Prostate gland (tissue), 2 donors: ENCODE data around the gene ASMT. TPM values are rescaled to one million over a fixed set of nuclear protein-coding genes. Genes with fewer than 3 reads are reported as not detected.
"Not testable (repeated sequence)": the region's sequence is repeated elsewhere in the genome, so short reads cannot be mapped to it uniquely, and the experiment has no call there.

Experiments used
- DNase-seq: peaks from one replicate; pipeline ENCODE4 v3.0.0-alpha.2; 2019; ENCODE audit warnings: low spot score
- H3K27ac ChIP-seq, 2 donors: fragments of 200-600 bp; sonication (generic); 2 replicates each; pipeline ENCODE4 v1.5.1; 2017 to 2019
- H3K27me3 ChIP-seq: fragments of 200-600 bp; sonication (generic); replicated peaks from 2 replicates; pipeline ENCODE4 v1.5.1; 2019; ENCODE audit not compliant: insufficient read depth
- H3K36me3 ChIP-seq, 2 donors: fragments of 200-600 bp; sonication (generic); 1 replicate in 1 of 2; 2 replicates in 1 of 2; pipeline versions ENCODE4 v1.5.1 to v1.8.1; 2017 to 2019
- H3K4me1 ChIP-seq: fragments of 200-600 bp; sonication (generic); replicated peaks from 2 replicates; pipeline ENCODE4 v1.5.1; 2019
- H3K4me3 ChIP-seq, 2 donors: fragments of 200-600 bp; sonication (generic); 2 replicates each; pipeline ENCODE4 v1.5.1; 2017 to 2019
- H3K9me3 ChIP-seq: fragments of 200-600 bp; sonication (generic); 2 replicates; pipeline ENCODE4 v1.5.1; 2017
- CTCF ChIP-seq, 4 experiments: fragments of 200-600 bp in 2 of 4; fragments of 450-650 bp in 2 of 4; sonication (generic) in 2 of 4; IDR thresholded peaks; 1 replicate in 3 of 4; 2 replicates in 1 of 4; pipeline ENCODE4 v1.5.1; 2016 to 2019; ENCODE audit warnings: antibody characterized with exemption in 4 of 4, mild to moderate bottlenecking in 2 of 4, moderate library complexity in 2 of 4
- POLR2A ChIP-seq: fragments of 450-650 bp; IDR thresholded peaks from one replicate; pipeline ENCODE4 v1.6.1; 2016; ENCODE audit warnings: antibody characterized with exemption, mild to moderate bottlenecking
- POLR2AphosphoS5 ChIP-seq: sonication (generic); formaldehyde crosslinking; IDR thresholded peaks from one replicate; pipeline ENCODE4 v1.6.1; 2017; ENCODE audit warnings: antibody characterized with exemption
- WGBS: methylation state at CpG from one replicate; pipeline ENCODE4 v1.1.5; 2018; 5-methylcytosine and 5-hydroxymethylcytosine counted together
- intact Hi-C: fragments of 100-400 bp; cut with DNase I; formaldehyde crosslinking; loops from one replicate; pipeline ENCODE4 v1.14.2; 2022
- total RNA-seq, 2 donors: library from RNA; depleted of rRNA; stranded (reverse); fragments of >200 nt; gene quantifications; one replicate each; pipeline ENCODE4 v1.1.0, GENCODE V29; 2016

The ASMT gene
- total RNA-seq, 2 donors from 2014 or later, result 1.0 TPM; not detected in 1

GRCh38 chrX:1618689-1619088 lies 3.8 kb downstream of the ASMT start:
- intact Hi-C loops, result no loop called here
- WGBS, result 69% methylated on average over 4 of the region's 4 CpGs
- no peak for DNase-seq

GRCh38 chrX:1623691-1624090 lies 8.8 kb downstream of the ASMT start:
- 88% methylated on average over 21 of the region's 21 CpGs for WGBS
- Histone ChIP-seq H3K36me3 (no peaks in the 10 kb centered on the region), H3K27ac (no peak overlapping the region), H3K9me3 (no peaks in the 10 kb centered on the region), H3K4me1 (no peaks in the 10 kb centered on the region), H3K4me3 (no peak overlapping the region), H3K27me3 (no peaks in the 10 kb centered on the region)
- no peak for DNase-seq
- intact Hi-C loops, result no loop called here
- TF ChIP-seq POLR2AphosphoS5 (no peak), POLR2A (no peak), CTCF (IDR thresholded peaks at IDR 0.05) (no peak)

More at GRCh38 chrX:1618689-1619088, 3.8 kb downstream of the ASMT start:
- no peak overlapping the region for H3K4me3 ChIP-seq
- H3K9me3 ChIP-seq, result no peaks in the 10 kb centered on the region
- H3K4me1 ChIP-seq, result no peaks in the 10 kb centered on the region
- no peak overlapping the region for H3K27ac ChIP-seq
- H3K36me3 ChIP-seq, result no peaks in the 10 kb centered on the region
- no peaks in the 10 kb centered on the region for H3K27me3 ChIP-seq
- TF ChIP-seq POLR2A, result no peak
- no peak for TF ChIP-seq POLR2AphosphoS5
- no peak for TF ChIP-seq CTCF (IDR thresholded peaks at IDR 0.05)

GRCh38 chrX:1624158-1624860 lies 9.4 kb downstream of the ASMT start:
- 81% methylated on average over 14 of the region's 14 CpGs for WGBS
- DNase-seq, H3K27ac ChIP-seq, intact Hi-C loops, H3K4me3 ChIP-seq, H3K4me1 ChIP-seq, H3K27me3 ChIP-seq, H3K36me3 ChIP-seq, H3K9me3 ChIP-seq: not testable (repeated sequence)

GRCh38 chrX:1624861-1625215 lies 10.0 kb downstream of the ASMT start:
- DNase-seq, H3K9me3 ChIP-seq, H3K4me1 ChIP-seq, H3K27me3 ChIP-seq, H3K27ac ChIP-seq, intact Hi-C loops, H3K4me3 ChIP-seq, H3K36me3 ChIP-seq: not testable (repeated sequence)
- WGBS, result 94% methylated on average over 7 of the region's 7 CpGs

- H3K27me3 ChIP-seq, result no peaks in the 10 kb centered on the region
- no peaks in the 10 kb centered on the region for H3K4me1 ChIP-seq
- TF ChIP-seq POLR2A (no peak), POLR2AphosphoS5 (no peak), CTCF (IDR thresholded peaks at IDR 0.05) (no peak)
- no peak overlapping the region for H3K27ac ChIP-seq
- WGBS, result 73% methylated on average over 7 of the region's 7 CpGs
- H3K9me3 ChIP-seq, result no peaks in the 10 kb centered on the region
- intact Hi-C loops, result no loop called here
- H3K4me3 ChIP-seq, result no peak overlapping the region
- H3K36me3 ChIP-seq, result no peaks in the 10 kb centered on the region
- DNase-seq, result no peak
Measured at GRCh38 chrX:1629244-1629643, 14.4 kb downstream of the ASMT start.

- intact Hi-C loops, result loop anchor here (10.0 kb wide), 1 partner anchor 979 kb away; no protein-coding TSS in a partner anchor
- Histone ChIP-seq H3K27ac (no peak overlapping the region), H3K36me3 (no peaks in the 10 kb centered on the region), H3K4me1 (no peaks in the 10 kb centered on the region), H3K4me3 (no peak overlapping the region), H3K27me3 (no peaks in the 10 kb centered on the region), H3K9me3 (no peaks in the 10 kb centered on the region)
- DNase-seq, result no peak
- TF ChIP-seq POLR2AphosphoS5 (no peak), CTCF (IDR thresholded peaks at IDR 0.05) (no peak), POLR2A (no peak)
Measured at GRCh38 chrX:1646009-1646408, 31.1 kb downstream of the ASMT start.
